LNCaP clone FGC (cell line): ENCODE measurements around the gene PODXL.

Source experiments
- DNase-seq: peaks from one replicate; pipeline ENCODE4 v3.0.0-alpha.2; 2011; ENCODE audit warnings: low read depth
- H3K4me3 ChIP-seq: 2 replicates; pipeline ENCODE4 v1.5.1; 2011; ENCODE audit warnings: mild to moderate bottlenecking, low read depth, low read length, control low read depth
- CTCF ChIP-seq: IDR thresholded peaks from 2 replicates; pipeline ENCODE4 v1.5.1; 2012; ENCODE audit warnings: mild to moderate bottlenecking; ENCODE audit not compliant: control insufficient read depth, insufficient read depth; ENCODE audit errors: extremely low read depth

PODXL gene

GRCh38 chr7:131501422-131501821, 55.0 kb downstream of the PODXL start:
- no peak for DNase-seq
- TF ChIP-seq CTCF = no peak
- H3K4me3 ChIP-seq = no peak overlapping the region

GRCh38 chr7:131500357-131500756, 56.1 kb downstream of the PODXL start:
- TF ChIP-seq CTCF = no peak
- no peak for DNase-seq
- H3K4me3 ChIP-seq = no peak overlapping the region

- DNase-seq = no peak
- TF ChIP-seq CTCF = no peak
- H3K4me3 ChIP-seq = no peak overlapping the region
Measured at GRCh38 chr7:131499801-131500200, 56.6 kb downstream of the PODXL start.

- TF ChIP-seq CTCF = no peak
- no peak for DNase-seq
- H3K4me3 ChIP-seq = no peak overlapping the region
Measured at GRCh38 chr7:131498237-131498885, 58.1 kb downstream of the PODXL start.

DNA sequence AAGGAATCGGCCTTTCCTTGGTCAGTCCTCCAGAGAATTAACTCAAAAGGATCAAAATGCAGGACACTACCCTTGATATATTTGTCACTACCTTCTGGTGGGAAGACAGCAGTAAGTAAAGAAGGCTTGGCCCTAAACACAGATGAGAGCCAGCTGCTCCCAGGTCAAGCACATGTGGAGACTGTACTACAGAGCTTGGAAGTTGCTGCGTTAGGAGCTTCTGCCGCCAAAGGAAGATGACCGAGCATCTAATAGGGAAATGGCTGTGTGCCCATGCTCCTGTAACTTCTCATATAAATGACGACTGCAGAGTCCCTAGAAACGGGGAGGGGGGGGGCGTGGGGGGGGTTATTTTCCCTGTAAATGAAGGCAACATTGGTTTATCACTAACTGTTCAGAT, 59.0 kb downstream of the PODXL start:
- no peak overlapping the region for H3K4me3 ChIP-seq
- DNase-seq = no peak
- no peak for TF ChIP-seq CTCF

GRCh38 chr7:131495669-131496498, 60.5 kb downstream of the PODXL start:
- no peak for DNase-seq
- no peak for TF ChIP-seq CTCF
- H3K4me3 ChIP-seq = no peak overlapping the region

GRCh38 chr7:131494182-131494581, 62.2 kb downstream of the PODXL start:
- no peak for TF ChIP-seq CTCF
- no peak overlapping the region for H3K4me3 ChIP-seq

More at GRCh38 chr7:131494182-131494581, 62.2 kb downstream of the PODXL start:
- no peak for DNase-seq
